Spleen (tissue), 7 donors: ENCODE measurements around the gene SEC22A.

ENCODE experiments used
- CTCF ChIP-seq, 11 experiments: fragments of 200-600 bp in 7 of 11; fragments of 450-650 bp in 4 of 11; sonication (generic) in 4 of 11; IDR thresholded peaks in 8 of 11; conservative IDR thresholded peaks in 3 of 11; 1 replicate in 7 of 11; 2 replicates in 4 of 11; pipeline versions ENCODE4 v1.4.0 to v1.8.0; 2016 to 2021; ENCODE audit warnings: antibody characterized with exemption in 11 of 11, inconsistent platforms in 4 of 11, mild to moderate bottlenecking in 1 of 11
- POLR2A ChIP-seq, 3 donors: fragments of 450-650 bp; IDR thresholded peaks; one replicate each; pipeline ENCODE4 v1.5.1; 2017; ENCODE audit warnings: antibody characterized with exemption in 3 of 3, mild to moderate bottlenecking in 1 of 3
- POLR2AphosphoS5 ChIP-seq, 3 donors: sonication (generic); formaldehyde crosslinking; IDR thresholded peaks; one replicate each; pipeline ENCODE4 v1.5.1; 2017; ENCODE audit warnings: antibody characterized with exemption in 3 of 3
- donor health status: DM: no; HTN: no; CAD: no; lungs with moderate emphysema.
- donor health status: DM: no; HTN: no; CAD: no.
- donor health status: DM: no; HTN: no; CAD: no.

- TF ChIP-seq CTCF (IDR thresholded peaks at IDR 0.05 in 8 of 11, conservative IDR thresholded peaks at IDR 0.05 in 3 of 11) (no peak), POLR2A (IDR thresholded peaks at IDR 0.05) (no peak), POLR2AphosphoS5 (IDR thresholded peaks at IDR 0.05) (no peak)
These were observed 44.0 kb upstream of the SEC22A start for GRCh38 chr3:123157598-123158287.
